ENCODE data around the gene ADGRF3.
A peak's percentile ranks its signal among the peaks of the same experiment; 100 is the strongest.
"Not testable (repeated sequence)": the region's sequence is repeated elsewhere in the genome, so short reads cannot be mapped to it uniquely, and the experiment has no call there.

Gene ADGRF3

DNA sequence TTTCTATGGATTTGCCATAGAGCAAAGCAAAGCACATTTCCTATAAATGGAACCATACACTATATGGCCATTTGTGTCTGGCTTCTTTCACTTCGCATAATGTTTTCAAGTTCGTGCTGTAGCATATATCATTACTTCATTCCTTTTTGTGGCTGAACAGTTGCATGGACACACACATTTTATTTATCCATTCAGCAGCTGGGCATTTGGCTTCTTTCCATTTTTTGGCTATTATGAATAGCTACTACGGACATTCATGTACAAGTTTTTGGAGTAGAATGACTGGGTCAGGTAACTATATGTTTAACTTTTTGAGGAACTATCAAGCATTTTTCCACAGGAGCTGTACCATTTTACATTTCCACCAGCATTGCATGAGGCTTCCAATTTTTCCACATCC lies 11.4 kb downstream of the ADGRF3 start:
- no peak overlapping the region for H3K4ac ChIP-seq (ENCODE audit: low read length)
- H2BK120ac ChIP-seq (ENCODE audit: low read depth, low read length) = no peak overlapping the region
- H2BK5ac ChIP-seq (ENCODE audit: low read length) = no peak overlapping the region
- H3K23ac ChIP-seq (ENCODE audit: low read depth, low read length, poor library complexity) = no peak overlapping the region
- H2AK5ac ChIP-seq (ENCODE audit: low read depth, low read length) = no peak overlapping the region
- peaks cover 0 to 2% of the 10 kb centered on the region in 2 donors for H3K4me1 ChIP-seq (ENCODE audit: control insufficient read depth in 2 of 2, insufficient read depth in 1 of 2, low read depth in 1 of 2, low read length in 2 of 2)
- H3K27ac ChIP-seq (replicated peaks; ENCODE audit: low read length) = no peak overlapping the region
- no peak overlapping the region for H3K4me2 ChIP-seq (ENCODE audit: insufficient read depth, low read length, poor library complexity, severe bottlenecking)
- H3K27me3 ChIP-seq (ENCODE audit: control insufficient read depth in 3 of 3, insufficient read depth in 3 of 3, low read depth in 1 of 3, low read length in 3 of 3) = no peaks in the 10 kb centered on the region
- no peaks in the 10 kb centered on the region for H3K79me1 ChIP-seq (ENCODE audit: low read depth, low read length)
- no peak overlapping the region for H4K91ac ChIP-seq (ENCODE audit: low read depth, low read length, poor library complexity)
- no peak overlapping the region for H4K8ac ChIP-seq (ENCODE audit: low read depth, low read length)
- H3K9ac ChIP-seq (ENCODE audit: low read depth, low read length, poor library complexity) = no peak overlapping the region
- H2BK12ac ChIP-seq (ENCODE audit: low read length) = no peak overlapping the region
- no peak overlapping the region for H3K18ac ChIP-seq (ENCODE audit: low read length)
- no CpG with 5 or more reads among the region's 3 CpGs for WGBS, 2 donors (ENCODE audit: extremely low coverage in 2 of 2, insufficient read length in 2 of 2, insufficient replicate concordance in 1 of 2)
- DNase-seq (ENCODE audit: low spot score) = no peak
- no peak overlapping the region for H3K14ac ChIP-seq (ENCODE audit: low read length)
- no peak overlapping the region for H2AFZ ChIP-seq (ENCODE audit: low read length)
- no peak overlapping the region for H2BK15ac ChIP-seq (ENCODE audit: low read length)
- H3K9me3 ChIP-seq (replicated peaks in 1 of 2; ENCODE audit: control insufficient read depth in 2 of 2, insufficient read depth in 1 of 2, low read depth in 1 of 2, low read length in 2 of 2) = no peaks in the 10 kb centered on the region
- no peaks in the 10 kb centered on the region for H3K36me3 ChIP-seq (replicated peaks in 1 of 2; ENCODE audit: control insufficient read depth in 2 of 2, insufficient read depth in 2 of 2, low read length in 2 of 2)
- H3K4me3 ChIP-seq (ENCODE audit: low read length in 2 of 2) = no peak overlapping the region

DNA sequence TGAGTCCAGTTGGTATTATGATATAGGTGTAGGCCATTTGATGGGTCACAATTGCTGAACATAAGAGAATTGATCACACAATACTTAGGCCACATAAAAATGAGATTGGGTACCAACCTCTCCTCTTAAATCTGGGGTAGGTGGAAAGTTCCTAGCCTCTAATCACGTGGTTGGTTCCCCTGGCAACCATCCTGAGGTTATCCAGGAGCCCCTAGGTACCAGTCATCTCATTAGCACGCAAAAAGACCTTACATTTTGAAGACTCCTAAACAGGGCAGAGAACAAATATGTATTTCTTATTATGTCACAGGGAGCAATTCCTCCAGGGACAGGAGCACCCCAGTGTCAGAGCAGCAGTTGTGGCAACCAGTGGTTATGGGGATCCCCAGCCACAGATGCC lies 13.3 kb downstream of the ADGRF3 start:
- H3K9me3 ChIP-seq (replicated peaks in 1 of 2; ENCODE audit: control insufficient read depth in 2 of 2, insufficient read depth in 1 of 2, low read depth in 1 of 2, low read length in 2 of 2) = no peaks in the 10 kb centered on the region

DNA sequence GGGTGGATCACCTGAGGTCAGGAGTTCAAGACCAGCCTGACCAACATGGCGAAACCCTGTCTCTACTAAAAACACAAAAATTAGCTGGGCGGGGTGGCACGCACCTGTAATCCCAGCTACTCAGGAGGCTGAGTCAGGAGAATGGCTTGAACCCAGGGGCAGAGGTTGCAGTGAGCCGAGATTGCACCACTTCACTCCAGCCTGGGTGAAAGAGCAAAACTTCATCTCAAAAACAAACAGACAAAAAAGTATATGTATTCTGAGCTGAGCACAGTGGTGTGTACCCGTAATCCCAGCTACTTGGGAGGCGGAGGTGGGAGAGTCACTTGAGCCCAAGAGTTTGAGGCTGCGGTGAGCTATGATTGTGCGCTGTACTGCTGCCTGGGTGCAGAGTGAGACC lies 15.3 kb downstream of the ADGRF3 start:
- H3K4ac ChIP-seq (ENCODE audit: low read length); H4K8ac ChIP-seq (ENCODE audit: low read depth, low read length); H3K4me1 ChIP-seq (ENCODE audit: control insufficient read depth in 2 of 2, insufficient read depth in 1 of 2, low read depth in 1 of 2, low read length in 2 of 2); H3K4me2 ChIP-seq (ENCODE audit: insufficient read depth, low read length, poor library complexity, severe bottlenecking); H3K9me3 ChIP-seq (replicated peaks in 1 of 2; ENCODE audit: control insufficient read depth in 2 of 2, insufficient read depth in 1 of 2, low read depth in 1 of 2, low read length in 2 of 2); H3K36me3 ChIP-seq (replicated peaks in 1 of 2; ENCODE audit: control insufficient read depth in 2 of 2, insufficient read depth in 2 of 2, low read length in 2 of 2); H3K4me3 ChIP-seq (ENCODE audit: low read length in 2 of 2); H4K91ac ChIP-seq (ENCODE audit: low read depth, low read length, poor library complexity); H2AK5ac ChIP-seq (ENCODE audit: low read depth, low read length); H2BK120ac ChIP-seq (ENCODE audit: low read depth, low read length); H3K18ac ChIP-seq (ENCODE audit: low read length); H3K23ac ChIP-seq (ENCODE audit: low read depth, low read length, poor library complexity); H3K79me1 ChIP-seq (ENCODE audit: low read depth, low read length); H2BK15ac ChIP-seq (ENCODE audit: low read length); H3K9ac ChIP-seq (ENCODE audit: low read depth, low read length, poor library complexity); H3K27ac ChIP-seq (replicated peaks; ENCODE audit: low read length); DNase-seq (ENCODE audit: low spot score); H3K27me3 ChIP-seq (ENCODE audit: control insufficient read depth in 3 of 3, insufficient read depth in 3 of 3, low read depth in 1 of 3, low read length in 3 of 3); H2BK12ac ChIP-seq (ENCODE audit: low read length); H3K14ac ChIP-seq (ENCODE audit: low read length); H2BK5ac ChIP-seq (ENCODE audit: low read length); H2AFZ ChIP-seq (ENCODE audit: low read length): not testable (repeated sequence)
- no CpG with 5 or more reads among the region's 8 CpGs for WGBS, 2 donors (ENCODE audit: extremely low coverage in 2 of 2, insufficient read length in 2 of 2, insufficient replicate concordance in 1 of 2)

More for the DNA sequence above, 13.3 kb downstream of the ADGRF3 start:
- Histone ChIP-seq H2BK15ac (ENCODE audit: low read length) (no peak overlapping the region), H3K4me3 (ENCODE audit: low read length in 2 of 2) (no peak overlapping the region), H3K36me3 (replicated peaks in 1 of 2; ENCODE audit: control insufficient read depth in 2 of 2, insufficient read depth in 2 of 2, low read length in 2 of 2) (no peaks in the 10 kb centered on the region), H2BK120ac (ENCODE audit: low read depth, low read length) (no peak overlapping the region), H2AFZ (ENCODE audit: low read length) (no peak overlapping the region), H4K91ac (ENCODE audit: low read depth, low read length, poor library complexity) (no peak overlapping the region), H2BK12ac (ENCODE audit: low read length) (no peak overlapping the region), H3K4ac (ENCODE audit: low read length) (no peak overlapping the region), H3K79me1 (ENCODE audit: low read depth, low read length) (no peaks in the 10 kb centered on the region), H4K8ac (ENCODE audit: low read depth, low read length) (no peak overlapping the region), H3K18ac (ENCODE audit: low read length) (no peak overlapping the region), H3K23ac (ENCODE audit: low read depth, low read length, poor library complexity) (no peak overlapping the region), H3K4me1 (ENCODE audit: control insufficient read depth in 2 of 2, insufficient read depth in 1 of 2, low read depth in 1 of 2, low read length in 2 of 2) (peaks cover 0 to 3% of the 10 kb centered on the region in 2 donors), H3K4me2 (ENCODE audit: insufficient read depth, low read length, poor library complexity, severe bottlenecking) (no peak overlapping the region), H3K27ac (replicated peaks; ENCODE audit: low read length) (no peak overlapping the region), H2AK5ac (ENCODE audit: low read depth, low read length) (no peak overlapping the region), H3K14ac (ENCODE audit: low read length) (no peak overlapping the region), H2BK5ac (ENCODE audit: low read length) (no peak overlapping the region), H3K9ac (ENCODE audit: low read depth, low read length, poor library complexity) (no peak overlapping the region), H3K27me3 (ENCODE audit: control insufficient read depth in 3 of 3, insufficient read depth in 3 of 3, low read depth in 1 of 3, low read length in 3 of 3) (no peaks in the 10 kb centered on the region)
- no CpG with 5 or more reads among the region's 2 CpGs for WGBS, 2 donors (ENCODE audit: extremely low coverage in 2 of 2, insufficient read length in 2 of 2, insufficient replicate concordance in 1 of 2)
- no peak for DNase-seq (ENCODE audit: low spot score)

DNA sequence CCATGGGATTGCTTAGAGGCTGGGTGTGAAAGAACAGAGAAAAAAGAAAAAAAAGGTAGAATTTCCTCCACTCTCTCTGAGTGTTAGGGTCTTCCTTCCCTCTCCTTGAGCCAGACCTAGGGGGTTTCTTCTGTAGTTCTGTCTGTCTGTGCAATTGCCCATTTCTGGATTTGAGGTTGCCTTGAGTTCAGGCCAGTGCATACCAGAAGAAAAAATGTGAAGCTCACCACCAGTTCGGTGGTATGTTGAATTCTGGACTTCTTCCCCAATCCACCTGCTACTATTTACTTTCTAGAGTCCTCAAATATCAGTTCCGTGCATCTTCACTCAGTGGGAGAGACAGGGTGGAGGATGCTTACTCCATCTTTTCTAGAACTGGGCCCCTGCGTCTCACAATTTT lies 16.0 kb downstream of the ADGRF3 start:
- no peaks in the 10 kb centered on the region for H3K36me3 ChIP-seq (replicated peaks in 1 of 2; ENCODE audit: control insufficient read depth in 2 of 2, insufficient read depth in 2 of 2, low read length in 2 of 2)
- no peak overlapping the region for H2BK120ac ChIP-seq (ENCODE audit: low read depth, low read length)
- no peak overlapping the region for H3K23ac ChIP-seq (ENCODE audit: low read depth, low read length, poor library complexity)
- no peak overlapping the region for H2BK12ac ChIP-seq (ENCODE audit: low read length)
- peaks cover 0 to 3% of the 10 kb centered on the region in 2 donors for H3K4me1 ChIP-seq (ENCODE audit: control insufficient read depth in 2 of 2, insufficient read depth in 1 of 2, low read depth in 1 of 2, low read length in 2 of 2)
- no peaks in the 10 kb centered on the region for H3K27me3 ChIP-seq (ENCODE audit: control insufficient read depth in 3 of 3, insufficient read depth in 3 of 3, low read depth in 1 of 3, low read length in 3 of 3)
- H2AK5ac ChIP-seq (ENCODE audit: low read depth, low read length) = no peak overlapping the region
- H2AFZ ChIP-seq (ENCODE audit: low read length) = peak overlapping the region; percentile 83
- no peak overlapping the region for H3K18ac ChIP-seq (ENCODE audit: low read length)
- no peak overlapping the region for H3K27ac ChIP-seq (replicated peaks; ENCODE audit: low read length)
- H3K4ac ChIP-seq (ENCODE audit: low read length) = no peak overlapping the region
- H2BK5ac ChIP-seq (ENCODE audit: low read length) = no peak overlapping the region
- H2BK15ac ChIP-seq (ENCODE audit: low read length) = no peak overlapping the region
- H3K79me1 ChIP-seq (ENCODE audit: low read depth, low read length) = no peaks in the 10 kb centered on the region
- no peak for DNase-seq (ENCODE audit: low spot score)
- no peak overlapping the region for H4K8ac ChIP-seq (ENCODE audit: low read depth, low read length)
- H3K9me3 ChIP-seq (replicated peaks in 1 of 2; ENCODE audit: control insufficient read depth in 2 of 2, insufficient read depth in 1 of 2, low read depth in 1 of 2, low read length in 2 of 2) = no peaks in the 10 kb centered on the region
- no peak overlapping the region for H3K4me3 ChIP-seq (ENCODE audit: low read length in 2 of 2)
- H4K91ac ChIP-seq (ENCODE audit: low read depth, low read length, poor library complexity) = no peak overlapping the region
- no peak overlapping the region for H3K14ac ChIP-seq (ENCODE audit: low read length)
- no peak overlapping the region for H3K9ac ChIP-seq (ENCODE audit: low read depth, low read length, poor library complexity)
- no peak overlapping the region for H3K4me2 ChIP-seq (ENCODE audit: insufficient read depth, low read length, poor library complexity, severe bottlenecking)
- WGBS, 2 donors (ENCODE audit: extremely low coverage in 2 of 2, insufficient read length in 2 of 2, insufficient replicate concordance in 1 of 2) = no CpG with 5 or more reads among the region's 3 CpGs
